H1 (cell line): ENCODE results near the gene FAM25C. TPM values are rescaled to one million over a fixed set of nuclear protein-coding genes. Genes with fewer than 3 reads are reported as not detected.
"Not testable (repeated sequence)": the region's sequence is repeated elsewhere in the genome, so short reads cannot be mapped to it uniquely, and the experiment has no call there.

Source experiments
- CTCF ChIA-PET: fragments of 300-600 bp; sonication (Branson Sonifier 250); formaldehyde crosslinking; loops from one replicate; lab custom pipeline; 2021; ENCODE audit not compliant: partially characterized antibody; lab: Charles Lee
- POLR2A ChIA-PET: fragments of 300-600 bp; sonication (Branson Sonifier 250); formaldehyde crosslinking; loops from one replicate; lab custom pipeline; 2021; ENCODE audit warnings: inconsistent platforms; ENCODE audit not compliant: partially characterized antibody; lab: Charles Lee
- DNase-seq, 2 experiments: peaks; one replicate each; pipeline versions ENCODE4 v3.0.0 to v3.0.0-alpha.2; 2010 to 2022; ENCODE audit warnings: low spot score in 2 of 2, low read depth in 1 of 2, mixed read lengths in 1 of 2
- FAIRE-seq: peaks from 2 replicates; lab custom pipeline; 2011; peaks lifted over from hg19 to GRCh38; lab: Jason Lieb, UNC
- H2AFZ ChIP-seq: 2 replicates; pipeline ENCODE4 v1.8.1; 2012; ENCODE audit warnings: low read length, inconsistent platforms
- H2AK5ac ChIP-seq: 2 replicates; pipeline ENCODE4 v1.6.1; 2013; ENCODE audit warnings: low read depth, low read length
- H2BK120ac ChIP-seq: replicated peaks from 2 replicates; pipeline ENCODE3; 2013; ENCODE audit warnings: low read depth, low read length, inconsistent platforms
- H2BK12ac ChIP-seq: 2 replicates; pipeline ENCODE4 v1.6.1; 2013; ENCODE audit warnings: low read depth, low read length
- H2BK15ac ChIP-seq: 2 replicates; pipeline ENCODE4 v1.6.1; 2013; ENCODE audit warnings: low read length
- H2BK20ac ChIP-seq: 2 replicates; pipeline ENCODE4 v1.6.1; 2013; ENCODE audit warnings: low read length
- H2BK5ac ChIP-seq: 2 replicates; pipeline ENCODE4 v1.6.1; 2013; ENCODE audit warnings: low read depth, low read length
- H3K14ac ChIP-seq: 2 replicates; pipeline ENCODE4 v1.6.1; 2013; ENCODE audit warnings: inconsistent platforms; ENCODE audit not compliant: insufficient read length
- H3K18ac ChIP-seq: 2 replicates; pipeline ENCODE4 v1.6.1; 2013; ENCODE audit warnings: low read length; ENCODE audit errors: extremely low read depth
- H3K23ac ChIP-seq: 2 replicates; pipeline ENCODE4 v1.6.1; 2013; ENCODE audit warnings: inconsistent platforms; ENCODE audit not compliant: insufficient read length
- H3K23me2 ChIP-seq: 2 replicates; pipeline ENCODE4 v1.6.1; 2013; ENCODE audit warnings: low read depth, low read length
- H3K27ac ChIP-seq: 2 replicates; pipeline ENCODE4 v1.6.1; 2011; ENCODE audit warnings: low read depth, low read length, inconsistent platforms
- H3K27me3 ChIP-seq, 4 experiments: replicated peaks in 1 of 4; 1 replicate in 1 of 4; 2 replicates in 3 of 4; pipeline versions ENCODE4 v1.6.1 to v1.8.1; 2011 to 2013; ENCODE audit warnings: low read length in 3 of 4, mild to moderate bottlenecking in 3 of 4, inconsistent platforms in 2 of 4, mixed read lengths in 2 of 4, moderate library complexity in 1 of 4; ENCODE audit not compliant: control insufficient read depth in 3 of 4, insufficient read depth in 3 of 4; ENCODE audit errors: extremely low read depth in 1 of 4
- H3K36me3 ChIP-seq, 4 experiments: 2 replicates each; pipeline versions ENCODE4 v1.6.1 to v1.8.1; 2011 to 2013; ENCODE audit warnings: mild to moderate bottlenecking in 4 of 4, low read length in 3 of 4, moderate library complexity in 2 of 4, control low read depth in 1 of 4, inconsistent platforms in 1 of 4; ENCODE audit not compliant: insufficient read depth in 4 of 4, control insufficient read depth in 2 of 4
- H3K4ac ChIP-seq: replicated peaks from 2 replicates; pipeline ENCODE3; 2013; ENCODE audit warnings: low read length, low read depth, mixed read lengths, inconsistent platforms; ENCODE audit not compliant: insufficient read length
- H3K4me1 ChIP-seq, 4 experiments: replicated peaks in 1 of 4; 1 replicate in 1 of 4; 2 replicates in 3 of 4; pipeline versions ENCODE4 v1.6.1 to v1.8.1; 2011 to 2013; ENCODE audit warnings: low read length in 3 of 4, inconsistent platforms in 2 of 4, mixed read lengths in 1 of 4; ENCODE audit not compliant: insufficient read depth in 4 of 4, control insufficient read depth in 3 of 4
- H3K4me2 ChIP-seq, 2 experiments: 2 replicates each; pipeline versions ENCODE4 v1.6.1 to v1.8.1; 2011 to 2013; ENCODE audit warnings: low read depth in 2 of 2, low read length in 2 of 2, control low read depth in 1 of 2, inconsistent platforms in 1 of 2, mild to moderate bottlenecking in 1 of 2; ENCODE audit not compliant: insufficient read depth in 1 of 2
- H3K4me3 ChIP-seq, 4 experiments: fragments of 200-600, 300-600 bp in 1 of 4; sonication (generic), shearing (Covaris generic), sonication (Bioruptor Twin) in 1 of 4; 2 replicates each; pipeline versions ENCODE4 v1.5.1 to v1.8.1; 2011 to 2016; ENCODE audit warnings: low read length in 4 of 4, low read depth in 3 of 4, control low read depth in 2 of 4, inconsistent platforms in 2 of 4, mild to moderate bottlenecking in 2 of 4, mixed read lengths in 1 of 4, moderate library complexity in 1 of 4; ENCODE audit not compliant: insufficient read depth in 2 of 4; ENCODE audit errors: extremely low read depth in 1 of 4
- H3K56ac ChIP-seq: replicated peaks from 2 replicates; pipeline ENCODE3; 2013; ENCODE audit warnings: low read depth, mild to moderate bottlenecking, mixed read lengths, low read length, inconsistent platforms; ENCODE audit not compliant: insufficient read length
- H3K79me1 ChIP-seq: 2 replicates; pipeline ENCODE4 v1.6.1; 2013; ENCODE audit warnings: low read depth, low read length, control low read depth
- H3K79me2 ChIP-seq, 2 experiments: 2 replicates each; pipeline versions ENCODE4 v1.6.1 to v1.8.1; 2012 to 2013; ENCODE audit warnings: low read length in 2 of 2, mild to moderate bottlenecking in 2 of 2, inconsistent platforms in 1 of 2; ENCODE audit not compliant: insufficient read depth in 2 of 2, control insufficient read depth in 1 of 2
- H3K9ac ChIP-seq, 4 experiments: replicated peaks in 1 of 4; 1 replicate in 1 of 4; 2 replicates in 3 of 4; pipeline versions ENCODE4 v1.6.1 to v1.8.1; 2011 to 2013; ENCODE audit warnings: low read depth in 3 of 4, low read length in 3 of 4, control low read depth in 2 of 4, mild to moderate bottlenecking in 2 of 4, moderate library complexity in 2 of 4, inconsistent platforms in 1 of 4; ENCODE audit errors: extremely low read depth in 1 of 4
- H3K9me3 ChIP-seq, 2 experiments: 2 replicates each; pipeline versions ENCODE4 v1.6.1 to v1.8.1; 2012 to 2013; ENCODE audit warnings: mild to moderate bottlenecking in 2 of 2, moderate library complexity in 2 of 2, control low read depth in 1 of 2, inconsistent platforms in 1 of 2, low read depth in 1 of 2, low read length in 1 of 2, mixed read lengths in 1 of 2; ENCODE audit not compliant: insufficient read depth in 2 of 2
- H4K20me1 ChIP-seq, 2 experiments: replicated peaks in 1 of 2; 2 replicates each; pipeline versions ENCODE3 to v1.8.1; 2011 to 2013; ENCODE audit warnings: inconsistent platforms in 2 of 2, low read length in 2 of 2, mild to moderate bottlenecking in 1 of 2; ENCODE audit not compliant: insufficient read depth in 2 of 2, control insufficient read depth in 1 of 2
- H4K5ac ChIP-seq: 2 replicates; pipeline ENCODE4 v1.6.1; 2013; ENCODE audit warnings: low read length, low read depth, mixed read lengths, inconsistent platforms; ENCODE audit not compliant: insufficient read length
- H4K8ac ChIP-seq: 2 replicates; pipeline ENCODE4 v1.8.0; 2013; ENCODE audit warnings: mild to moderate bottlenecking, moderate library complexity, low read length, inconsistent platforms; ENCODE audit not compliant: insufficient read depth; ENCODE audit errors: extremely low read depth
- H4K91ac ChIP-seq: replicated peaks from 2 replicates; pipeline ENCODE3; 2013; ENCODE audit warnings: low read length, mixed read lengths, inconsistent platforms; ENCODE audit not compliant: insufficient read length
- WGBS, 2 experiments: shearing (Covaris generic) in 1 of 2; methylation state at CpG; one replicate each; pipeline versions ENCODE4 v1.1.6 to v1.1.7; 2013 to 2015; ENCODE audit warnings: low lambda C conversion rate in 2 of 2, mixed read lengths in 2 of 2, inconsistent platforms in 1 of 2, low coverage in 1 of 2, missing lambda C conversion rate in 1 of 2; ENCODE audit not compliant: insufficient replicate concordance in 2 of 2, insufficient coverage in 1 of 2, insufficient read length in 1 of 2; ENCODE audit errors: extremely low coverage in 1 of 2, missing lambda C conversion rate in 1 of 2; 5-methylcytosine and 5-hydroxymethylcytosine counted together
- polyA plus RNA-seq, 7 experiments: library from polyadenylated mRNA; depleted of rRNA in 3 of 7; stranded (reverse) in 5 of 7; unstranded in 2 of 7; fragments of >200 nt in 5 of 7; fragments of 200-250 nt in 2 of 7; gene quantifications; 1 replicate in 5 of 7; 2 replicates in 1 of 7; 4 replicates in 1 of 7; pipeline versions ENCODE4 v1.2.1 to v1.2.3, GENCODE V29; 2011 to 2013; ENCODE audit warnings: missing spikeins in 2 of 7, mixed read lengths in 2 of 7
- total RNA-seq: library from RNA; stranded (reverse); fragmentation: NEBNext Ultra II Directional; extraction: Animal tissue kit (Norgen Biotek cat#: 25700); gene quantifications from 2 replicates; pipeline ENCODE4 v1.2.1, GENCODE V29; 2021

FAM25C gene
- total and polyA plus RNA-seq, 2 of the 8 experiments (the other 6 are each of a cell fraction or from before 2014, with no cell fraction given) = not detected

- H3K23ac ChIP-seq, H3K56ac ChIP-seq, H4K91ac ChIP-seq, H3K4ac ChIP-seq, H2AK5ac ChIP-seq, H4K5ac ChIP-seq, H3K23me2 ChIP-seq, H3K9me3 ChIP-seq, H2BK15ac ChIP-seq, H3K36me3 ChIP-seq, H3K14ac ChIP-seq, H3K79me2 ChIP-seq, FAIRE-seq, H2BK5ac ChIP-seq, H3K27ac ChIP-seq, POLR2A ChIA-PET, H2BK20ac ChIP-seq, H3K9ac ChIP-seq, H2BK120ac ChIP-seq, H4K8ac ChIP-seq, H3K4me1 ChIP-seq, H4K20me1 ChIP-seq, H3K79me1 ChIP-seq, H2BK12ac ChIP-seq, H3K18ac ChIP-seq, H3K27me3 ChIP-seq, H2AFZ ChIP-seq, CTCF ChIA-PET: not testable (repeated sequence)
- Histone ChIP-seq H3K4me2 (peak overlapping the region in 1 of 2 experiments; percentile 49; a peak in 2 of 4 replicates), H3K4me3 (0 out of 8 replicates have a peak overlapping the region, but pooled peaks of 1 of the 4 experiments have one; percentile 7)
- WGBS, 2 experiments = 37% methylated on average over 6 of the region's 49 CpGs; no CpG with 5 or more reads in 1 of the 2 experiments
- peak in 1 of 2 experiments; percentile 65 for DNase-seq
These were observed 13.0 kb downstream of the FAM25C start for GRCh38 chr10:47986413-47987230.

- H3K79me1 ChIP-seq, H4K20me1 ChIP-seq, H3K4me3 ChIP-seq, H3K14ac ChIP-seq, H3K9me3 ChIP-seq, H3K4me1 ChIP-seq, H4K91ac ChIP-seq, H3K18ac ChIP-seq, H3K4ac ChIP-seq, H3K36me3 ChIP-seq, H2BK15ac ChIP-seq, H2BK120ac ChIP-seq, DNase-seq, POLR2A ChIA-PET, FAIRE-seq, H3K56ac ChIP-seq, H4K5ac ChIP-seq, CTCF ChIA-PET, H2BK20ac ChIP-seq, H2BK5ac ChIP-seq, H3K4me2 ChIP-seq, H3K27me3 ChIP-seq, H3K23me2 ChIP-seq, H3K79me2 ChIP-seq, H3K9ac ChIP-seq, H4K8ac ChIP-seq, H2AFZ ChIP-seq, H2AK5ac ChIP-seq, H2BK12ac ChIP-seq, H3K27ac ChIP-seq, H3K23ac ChIP-seq: not testable (repeated sequence)
- WGBS, 2 experiments = no CpG with 5 or more reads among the region's 3 CpGs
These were observed 24.2 kb downstream of the FAM25C start for GRCh38 chr10:47975409-47975808.
